COR-L47 (cell line): ENCODE results near the gene BANP.
"Not testable (repeated sequence)": the region's sequence is repeated elsewhere in the genome, so short reads cannot be mapped to it uniquely, and the experiment has no call there.

ENCODE experiments used
- DNase-seq: peaks from one replicate; lab custom pipeline; 2025; lab: John Stamatoyannopoulos, UW

The BANP gene

GRCh38 chr16:88030961-88031360, 79.7 kb downstream of the BANP start:
- not testable (repeated sequence) for DNase-seq

DNA sequence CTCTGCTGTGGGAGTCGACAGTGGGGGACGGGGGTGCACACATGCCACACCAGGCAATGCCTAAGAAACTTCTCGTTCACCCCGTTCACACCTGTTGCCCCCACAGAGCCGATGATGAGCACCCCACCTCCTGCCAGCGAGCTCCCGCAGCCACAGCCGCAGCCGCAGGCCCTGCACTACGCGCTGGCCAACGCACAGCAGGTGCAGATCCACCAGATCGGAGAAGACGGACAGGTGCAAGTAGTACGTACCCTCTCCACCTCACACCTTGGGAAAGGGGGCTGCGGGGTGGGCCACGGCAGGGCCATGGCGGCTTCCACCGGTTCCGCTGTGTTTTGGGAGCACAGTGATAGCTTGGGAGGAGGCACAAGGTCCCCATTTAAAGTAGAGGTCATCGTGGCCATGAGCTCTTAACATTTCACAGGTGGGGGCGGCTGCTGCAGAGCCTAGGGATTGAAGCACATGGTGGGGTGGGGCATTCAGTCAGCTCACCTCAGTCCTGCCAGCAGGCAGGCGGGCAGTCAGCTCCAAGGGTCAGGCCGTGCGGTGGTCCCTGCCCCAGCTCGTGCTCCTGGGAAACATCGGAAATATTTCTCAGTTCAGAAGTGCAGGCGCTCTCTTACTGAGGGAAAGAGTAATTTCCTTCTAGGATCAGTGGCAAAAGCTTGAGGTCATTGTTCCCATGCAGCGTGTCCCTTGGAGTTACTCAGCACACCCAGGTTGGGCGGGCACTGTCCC, 81.9 kb downstream of the BANP start:
- not testable (repeated sequence) for DNase-seq

DNA sequence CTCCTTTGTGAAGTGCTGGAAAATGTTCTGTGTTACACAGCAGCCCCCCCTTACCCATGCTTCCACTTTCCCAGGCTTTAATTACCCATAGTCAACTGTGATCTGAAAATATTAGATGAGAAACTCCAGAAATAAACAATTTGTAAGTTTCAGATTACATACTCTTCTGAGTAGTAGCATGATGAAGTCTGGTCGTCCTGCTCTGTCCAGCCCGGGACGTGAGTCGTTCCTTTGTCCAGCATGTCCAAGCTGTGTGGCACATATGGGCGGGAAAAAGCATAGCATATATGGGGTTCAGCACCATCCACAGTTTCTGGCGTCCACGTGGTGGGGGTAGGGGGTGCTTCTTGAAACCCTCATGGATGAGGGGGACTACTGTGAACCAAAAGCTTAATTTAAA, 83.5 kb downstream of the BANP start:
- DNase-seq, result no peak

DNA sequence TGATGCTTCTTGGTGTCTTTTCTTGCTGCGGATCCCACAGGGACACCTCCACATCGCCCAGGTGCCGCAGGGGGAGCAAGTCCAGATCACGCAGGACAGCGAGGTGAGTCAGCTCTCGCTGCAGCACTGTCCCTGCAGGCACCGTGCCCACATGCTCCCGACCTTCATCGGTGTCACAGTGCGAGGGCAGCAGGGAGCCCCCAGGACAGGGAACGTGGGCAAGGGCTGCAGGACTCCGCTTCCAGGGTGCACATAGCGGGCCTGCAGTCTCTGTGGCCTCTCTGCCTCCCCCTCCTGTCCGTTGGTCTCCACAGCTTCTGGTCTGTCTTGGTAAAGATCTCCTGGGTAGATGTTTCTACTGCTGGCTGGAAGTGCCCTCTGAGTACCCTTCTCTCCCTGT, 84.1 kb downstream of the BANP start:
- no peak for DNase-seq

DNA sequence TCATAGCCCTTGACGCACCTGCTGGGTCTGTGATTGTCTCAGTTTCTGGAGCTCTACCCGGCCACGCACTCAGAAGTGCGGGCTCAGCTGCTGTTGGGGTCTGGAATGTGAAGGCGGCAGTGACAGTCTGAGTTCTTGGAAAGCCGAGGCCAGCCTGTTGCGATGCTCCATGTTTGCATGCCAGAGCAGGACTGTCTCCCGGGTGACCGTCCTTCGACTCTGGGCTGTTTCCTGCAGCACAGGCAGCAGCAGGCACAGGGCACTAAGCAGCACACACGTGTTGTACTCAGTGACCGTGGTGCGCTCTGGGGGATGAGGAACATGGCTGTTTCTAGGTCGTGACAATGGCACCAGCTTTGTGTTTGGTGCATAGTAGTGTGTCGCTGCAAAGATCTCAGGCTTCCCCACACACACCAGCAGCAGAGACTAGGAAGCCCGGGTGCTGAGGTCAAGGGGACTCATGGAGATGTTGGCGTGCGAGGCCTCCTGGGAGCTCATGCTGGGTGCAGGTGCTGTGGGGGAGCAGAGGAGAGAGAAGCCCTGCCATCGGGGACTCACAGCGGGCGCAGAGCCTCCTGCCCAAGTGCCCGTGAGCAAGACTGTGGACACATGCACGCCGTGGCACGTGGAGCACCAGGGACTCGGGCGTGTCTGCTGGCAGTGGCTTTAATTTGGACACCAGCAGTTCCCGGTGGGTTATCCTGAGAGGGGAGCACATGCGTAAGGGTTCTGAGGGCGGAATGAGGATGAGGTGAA, 84.8 kb downstream of the BANP start:
- DNase-seq, result not testable (repeated sequence)

- not testable (repeated sequence) for DNase-seq
These were observed 85.4 kb downstream of the BANP start for GRCh38 chr16:88036640-88036996.

DNA sequence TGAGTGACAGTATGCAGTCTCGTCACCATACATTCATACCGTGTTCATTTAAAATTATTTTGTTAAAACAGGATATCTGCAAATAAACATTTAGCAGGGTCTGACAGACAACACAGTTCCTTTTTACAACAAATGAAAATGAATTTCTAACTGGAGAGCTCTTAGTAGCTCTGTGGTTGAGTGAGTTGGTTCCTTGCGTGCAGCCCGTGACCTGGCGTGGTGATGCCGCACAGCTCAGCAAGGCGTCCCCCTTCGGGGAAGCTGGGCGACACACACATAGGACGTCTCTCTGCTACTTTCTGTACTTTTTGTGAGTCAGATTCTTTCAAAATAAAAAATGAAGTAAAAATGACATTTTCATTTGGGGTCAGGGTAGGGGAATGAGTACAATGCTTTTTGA, 86.1 kb downstream of the BANP start:
- DNase-seq, result not testable (repeated sequence)

- not testable (repeated sequence) for DNase-seq
These were observed 86.8 kb downstream of the BANP start for GRCh38 chr16:88037876-88038525.

GRCh38 chr16:88038526-88038908, 87.3 kb downstream of the BANP start:
- DNase-seq, result not testable (repeated sequence)

GRCh38 chr16:88039591-88039990, 88.4 kb downstream of the BANP start:
- no peak for DNase-seq

GRCh38 chr16:88040196-88040876, 89.1 kb downstream of the BANP start:
- not testable (repeated sequence) for DNase-seq

DNA sequence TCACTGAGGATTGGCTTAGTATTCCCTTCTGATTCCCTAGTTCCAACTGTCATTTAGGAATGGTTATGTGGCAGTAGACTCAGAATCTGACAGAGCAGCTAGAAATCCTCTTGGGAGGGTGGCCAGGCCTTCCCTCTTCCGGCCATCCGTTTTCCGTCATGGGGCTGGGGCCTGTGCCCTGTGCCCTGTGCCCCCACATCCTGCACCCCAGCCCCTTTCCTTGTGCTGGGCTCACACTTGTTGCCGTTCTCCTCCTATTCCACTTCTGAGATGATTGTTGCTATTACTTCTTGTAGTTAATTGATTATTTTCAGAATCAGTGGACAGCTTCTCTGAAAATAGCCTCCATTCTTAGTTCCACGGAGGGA, 89.6 kb downstream of the BANP start:
- DNase-seq, result not testable (repeated sequence)

DNA sequence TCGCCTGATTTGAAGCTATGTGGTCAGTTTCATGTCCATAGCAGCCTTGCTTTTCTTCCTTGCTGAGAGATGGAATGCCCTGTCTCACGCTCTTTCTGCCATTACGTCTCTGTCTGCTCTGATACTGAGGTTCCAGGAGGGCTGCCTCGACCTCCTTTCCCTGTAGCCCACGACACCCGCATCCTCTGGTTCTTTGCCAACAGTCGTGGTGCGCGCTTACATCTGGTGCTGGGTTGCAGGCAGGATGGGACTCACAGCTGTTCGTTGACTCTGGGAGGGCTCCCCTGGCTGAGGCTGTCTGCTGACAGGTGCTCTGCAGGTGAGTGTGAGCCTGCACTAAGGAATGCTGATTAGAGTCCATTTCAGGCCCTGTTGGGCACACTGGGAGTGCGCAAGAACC, 90.3 kb downstream of the BANP start:
- DNase-seq, result not testable (repeated sequence)

GRCh38 chr16:88041986-88042562, 90.8 kb downstream of the BANP start:
- not testable (repeated sequence) for DNase-seq

DNA sequence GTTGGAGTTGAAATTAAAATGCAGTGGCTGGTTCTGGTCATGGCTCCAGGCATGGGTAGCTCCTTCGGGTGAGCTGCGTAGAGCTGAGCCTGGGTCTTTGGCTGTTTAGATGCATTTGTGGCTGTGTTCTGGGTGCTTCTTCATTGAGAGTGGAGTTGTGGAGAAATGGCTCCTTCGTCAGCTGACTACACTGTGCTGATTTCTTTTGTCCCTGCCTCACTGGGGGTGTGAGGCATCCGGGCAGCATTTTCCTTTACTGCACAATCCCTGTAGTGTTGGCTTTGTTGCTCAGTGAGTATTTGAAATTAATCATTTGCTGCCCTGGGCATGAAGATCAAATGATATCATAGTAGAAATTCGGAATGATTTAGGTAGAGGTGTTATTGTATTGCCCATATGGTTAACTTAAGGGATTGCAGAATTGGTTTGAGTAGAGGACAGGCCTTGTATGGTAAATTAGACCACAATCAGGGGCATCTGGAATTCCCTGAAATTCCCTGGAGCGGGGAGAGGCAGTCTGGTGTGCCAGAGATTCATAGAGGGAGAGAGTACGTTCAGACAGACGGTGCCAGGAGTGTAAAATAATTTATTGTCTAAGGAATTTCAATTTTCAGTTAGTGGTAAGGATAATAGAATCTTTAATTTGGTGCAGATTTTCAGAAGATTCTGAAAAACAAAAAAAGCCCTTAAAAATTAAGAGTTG, 92.1 kb downstream of the BANP start:
- DNase-seq, result not testable (repeated sequence)

- DNase-seq, result not testable (repeated sequence)
These were observed 92.9 kb downstream of the BANP start for GRCh38 chr16:88044121-88044581.

GRCh38 chr16:88045361-88045760, 94.1 kb downstream of the BANP start:
- not testable (repeated sequence) for DNase-seq

DNA sequence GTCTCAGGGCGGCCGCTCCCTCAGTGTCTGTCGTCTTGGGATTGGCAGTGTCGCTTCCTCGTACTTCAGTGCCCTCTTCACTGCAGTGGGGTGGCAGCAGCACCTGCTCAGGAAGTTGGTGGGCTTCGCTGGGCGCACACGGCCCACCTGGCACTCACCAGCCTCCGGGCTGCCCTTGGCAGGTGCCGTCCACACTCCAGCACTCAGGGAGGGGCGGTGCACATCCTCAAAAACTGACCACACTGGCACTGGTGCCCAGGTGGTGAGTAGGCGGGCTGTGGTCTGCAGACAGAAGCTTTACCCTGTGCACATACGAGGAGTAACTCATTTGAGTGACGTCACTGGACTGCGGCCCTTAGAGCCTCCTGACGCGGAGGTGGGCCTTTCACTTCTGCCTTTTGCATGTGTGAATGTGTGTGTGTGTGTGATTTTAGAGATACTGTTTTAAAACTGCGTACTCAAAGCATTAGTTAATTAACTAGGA, 94.6 kb downstream of the BANP start:
- no peak for DNase-seq

GRCh38 chr16:88047462-88047861, 96.2 kb downstream of the BANP start:
- no peak for DNase-seq

GRCh38 chr16:88048985-88049384, 97.8 kb downstream of the BANP start:
- no peak for DNase-seq
